HepG2 (cell line): Measurements from ENCODE around the gene ACTN4. TPM values are rescaled to one million over a fixed set of nuclear protein-coding genes. Genes with fewer than 3 reads are reported as not detected.

ENCODE experiments used
- AKNA ChIP-seq: sonication (generic); formaldehyde crosslinking; IDR thresholded peaks from 2 replicates; pipeline ENCODE4 v1.4.0; 2020; ENCODE audit warnings: missing genetic modification reagents, borderline replicate concordance
- CSRNP1 ChIP-seq: sonication (generic); formaldehyde crosslinking; IDR thresholded peaks from 2 replicates; pipeline ENCODE4 v1.8.1; 2023; ENCODE audit warnings: mild to moderate bottlenecking, missing genetic modification reagents
- E2F2 ChIP-seq: sonication (generic); formaldehyde crosslinking; IDR thresholded peaks from 2 replicates; pipeline ENCODE4 v1.4.0; 2020; ENCODE audit warnings: missing genetic modification reagents, borderline replicate concordance
- GZF1 ChIP-seq: sonication (generic); formaldehyde crosslinking; IDR thresholded peaks from 2 replicates; pipeline ENCODE4 v1.5.1; 2020; ENCODE audit warnings: mild to moderate bottlenecking, missing genetic modification reagents
- KDM5B ChIP-seq: sonication (generic); formaldehyde crosslinking; IDR thresholded peaks from 2 replicates; pipeline ENCODE4 v1.4.0; 2020; ENCODE audit warnings: missing genetic modification reagents, mild to moderate bottlenecking, borderline replicate concordance
- PBX2 ChIP-seq: IDR thresholded peaks from 2 replicates; pipeline ENCODE4 v1.6.1; 2016; ENCODE audit warnings: control low read depth
- PRMT3 ChIP-seq: sonication (generic); formaldehyde crosslinking; IDR thresholded peaks from 2 replicates; pipeline ENCODE4 v1.8.1; 2022; ENCODE audit warnings: low read depth, mild to moderate bottlenecking, moderate library complexity, missing genetic modification reagents, borderline replicate concordance
- THAP8 ChIP-seq: sonication (generic); formaldehyde crosslinking; IDR thresholded peaks from 2 replicates; pipeline ENCODE4 v1.5.1; 2020; ENCODE audit warnings: missing genetic modification reagents, mild to moderate bottlenecking, borderline replicate concordance
- ZFP36L1 ChIP-seq: sonication (generic); formaldehyde crosslinking; IDR thresholded peaks from 2 replicates; pipeline ENCODE4 v1.8.0; 2022; ENCODE audit warnings: mild to moderate bottlenecking, missing genetic modification reagents, moderate library complexity
- ZNF17 ChIP-seq: sonication (generic); formaldehyde crosslinking; IDR thresholded peaks from 2 replicates; pipeline ENCODE4 v1.5.0; 2020; ENCODE audit warnings: mild to moderate bottlenecking, missing genetic modification reagents
- ZNF362 ChIP-seq: sonication (generic); formaldehyde crosslinking; IDR thresholded peaks from 2 replicates; pipeline ENCODE4 v1.4.0; 2020; ENCODE audit warnings: missing genetic modification reagents, mild to moderate bottlenecking, borderline replicate concordance
- ZNF441 ChIP-seq: sonication (generic); formaldehyde crosslinking; IDR thresholded peaks from 2 replicates; pipeline ENCODE4 v1.7.0; 2021; ENCODE audit warnings: missing genetic modification reagents, borderline replicate concordance
- ZNF562 ChIP-seq: sonication (generic); formaldehyde crosslinking; IDR thresholded peaks from 2 replicates; pipeline ENCODE4 v1.8.0; 2022; ENCODE audit warnings: missing genetic modification reagents, borderline replicate concordance
- ZNF567 ChIP-seq: sonication (generic); formaldehyde crosslinking; IDR thresholded peaks from 2 replicates; pipeline ENCODE4 v1.8.1; 2023; ENCODE audit warnings: mild to moderate bottlenecking, missing genetic modification reagents, borderline replicate concordance
- ZNF615 ChIP-seq: sonication (generic); formaldehyde crosslinking; IDR thresholded peaks from 2 replicates; pipeline ENCODE4 v1.5.0; 2020; ENCODE audit warnings: mild to moderate bottlenecking, missing genetic modification reagents, borderline replicate concordance
- ZNF660 ChIP-seq: sonication (generic); formaldehyde crosslinking; IDR thresholded peaks from 2 replicates; pipeline ENCODE4 v1.5.1; 2020; ENCODE audit warnings: mild to moderate bottlenecking, low read depth, missing genetic modification reagents, borderline replicate concordance
- ZNF703 ChIP-seq: sonication (generic); formaldehyde crosslinking; IDR thresholded peaks from 2 replicates; pipeline ENCODE4 v1.5.1; 2020; ENCODE audit warnings: missing genetic modification reagents, mild to moderate bottlenecking, moderate library complexity, borderline replicate concordance
- polyA plus RNA-seq, 8 experiments: library from polyadenylated mRNA; depleted of rRNA in 3 of 8; stranded (reverse) in 7 of 8; unstranded in 1 of 8; fragments of >200 nt; fragmentation: Illumina TruSeq in 4 of 8; extraction: Trizol in 4 of 8; gene quantifications; 2 replicates each; pipeline versions ENCODE4 v1.2.1 to v1.2.3, GENCODE V29; 2011 to 2016; ENCODE audit warnings: low read depth in 4 of 8, missing spikeins in 1 of 8, mixed read lengths in 1 of 8; ENCODE audit not compliant: insufficient read depth in 1 of 8
- total RNA-seq, 5 experiments: library from RNA; depleted of rRNA; stranded (reverse); fragments of >200 nt; fragmentation: Illumina TruSeq; extraction: Trizol; gene quantifications; 2 replicates each; pipeline ENCODE4 v1.2.3, GENCODE V29; 2016; ENCODE audit warnings: low read depth in 1 of 5

The ACTN4 gene
- total and polyA plus RNA-seq, 2 of the 13 experiments (the other 11 are each of a cell fraction or from before 2014, with no cell fraction given), result 171 to 192 TPM

- no peak for TF ChIP-seq THAP8
- 0 out of 2 replicates have a peak, but pooled peaks have one; percentile 59 for TF ChIP-seq ZNF703
- no peak for TF ChIP-seq ZNF562 (CRISPR knock-in tag)
- no peak for TF ChIP-seq GZF1 (CRISPR knock-in tag)
- TF ChIP-seq ZNF362 (CRISPR knock-in tag), result peak; percentile 99
- TF ChIP-seq KDM5B (CRISPR knock-in tag), result no peak
- TF ChIP-seq ZNF441 (CRISPR knock-in tag), result no peak
- no peak for TF ChIP-seq PBX2 (CRISPR knock-in tag)
- no peak for TF ChIP-seq ZNF17 (CRISPR knock-in tag)
- TF ChIP-seq ZNF660 (CRISPR knock-in tag), result no peak
- TF ChIP-seq AKNA (CRISPR knock-in tag), result no peak
- no peak for TF ChIP-seq ZFP36L1 (CRISPR knock-in tag)
- TF ChIP-seq E2F2 (CRISPR knock-in tag), result no peak
- no peak for TF ChIP-seq ZNF615
- no peak; the same call in 1 of the 2 replicates for TF ChIP-seq CSRNP1
- TF ChIP-seq PRMT3, result no peak
- TF ChIP-seq ZNF567 (CRISPR knock-in tag), result no peak
Measured at GRCh38 chr19:38759590-38760003, 112.1 kb downstream of the ACTN4 start (continued).
